ENCODE data around the gene PASD1.

Gene PASD1

GRCh38 chrX:151596282-151596681 is 32.8 kb downstream of the PASD1 start:
- H3K9ac ChIP-seq (ENCODE audit: low read depth, low read length, poor library complexity): no peak overlapping the region
- H4K91ac ChIP-seq (ENCODE audit: low read depth, low read length, poor library complexity): no peak overlapping the region
- H3K27me3 ChIP-seq (ENCODE audit: control insufficient read depth in 3 of 3, insufficient read depth in 3 of 3, low read depth in 1 of 3, low read length in 3 of 3): no peaks in the 10 kb centered on the region
- no peak overlapping the region for H3K4me2 ChIP-seq (ENCODE audit: insufficient read depth, low read length, poor library complexity, severe bottlenecking)
- H3K4me3 ChIP-seq (ENCODE audit: low read length in 2 of 2): no peak overlapping the region
- no peak for DNase-seq (ENCODE audit: low spot score)
- no CpG with 5 or more reads among the region's 1 CpG for WGBS, 2 donors (ENCODE audit: extremely low coverage in 2 of 2, insufficient read length in 2 of 2, insufficient replicate concordance in 1 of 2)
- no peak overlapping the region for H4K8ac ChIP-seq (ENCODE audit: low read depth, low read length)
- no peaks in the 10 kb centered on the region for H3K4me1 ChIP-seq (ENCODE audit: control insufficient read depth in 2 of 2, insufficient read depth in 1 of 2, low read depth in 1 of 2, low read length in 2 of 2)
- H2BK5ac ChIP-seq (ENCODE audit: low read length): no peak overlapping the region
- no peak overlapping the region for H3K27ac ChIP-seq (replicated peaks; ENCODE audit: low read length)
- no peak overlapping the region for H3K18ac ChIP-seq (ENCODE audit: low read length)
- no peak overlapping the region for H2BK120ac ChIP-seq (ENCODE audit: low read depth, low read length)
- no peak overlapping the region for H2BK15ac ChIP-seq (ENCODE audit: low read length)
- no peak overlapping the region for H3K4ac ChIP-seq (ENCODE audit: low read length)
- H3K23ac ChIP-seq (ENCODE audit: low read depth, low read length, poor library complexity): no peak overlapping the region
- no peaks in the 10 kb centered on the region for H3K9me3 ChIP-seq (replicated peaks in 1 of 2; ENCODE audit: control insufficient read depth in 2 of 2, insufficient read depth in 1 of 2, low read depth in 1 of 2, low read length in 2 of 2)
- H2BK12ac ChIP-seq (ENCODE audit: low read length): no peak overlapping the region
- no peak overlapping the region for H3K14ac ChIP-seq (ENCODE audit: low read length)
- no peak overlapping the region for H2AFZ ChIP-seq (ENCODE audit: low read length)
- no peaks in the 10 kb centered on the region for H3K36me3 ChIP-seq (replicated peaks in 1 of 2; ENCODE audit: control insufficient read depth in 2 of 2, insufficient read depth in 2 of 2, low read length in 2 of 2)
- H3K79me1 ChIP-seq (ENCODE audit: low read depth, low read length): no peaks in the 10 kb centered on the region
- H2AK5ac ChIP-seq (ENCODE audit: low read depth, low read length): no peak overlapping the region

GRCh38 chrX:151604931-151605330 is 41.5 kb downstream of the PASD1 start:
- no peak overlapping the region for H2BK120ac ChIP-seq (ENCODE audit: low read depth, low read length)
- no peak overlapping the region for H3K18ac ChIP-seq (ENCODE audit: low read length)
- no peak overlapping the region for H2BK15ac ChIP-seq (ENCODE audit: low read length)
- H2AK5ac ChIP-seq (ENCODE audit: low read depth, low read length): no peak overlapping the region
- H3K4me3 ChIP-seq (ENCODE audit: low read length in 2 of 2): no peak overlapping the region
- H3K79me1 ChIP-seq (ENCODE audit: low read depth, low read length): no peaks in the 10 kb centered on the region
- DNase-seq (ENCODE audit: low spot score): no peak
- no peak overlapping the region for H3K4me2 ChIP-seq (ENCODE audit: insufficient read depth, low read length, poor library complexity, severe bottlenecking)
- no peaks in the 10 kb centered on the region for H3K9me3 ChIP-seq (replicated peaks in 1 of 2; ENCODE audit: control insufficient read depth in 2 of 2, insufficient read depth in 1 of 2, low read depth in 1 of 2, low read length in 2 of 2)
- H2BK12ac ChIP-seq (ENCODE audit: low read length): no peak overlapping the region
- no peaks in the 10 kb centered on the region for H3K36me3 ChIP-seq (replicated peaks in 1 of 2; ENCODE audit: control insufficient read depth in 2 of 2, insufficient read depth in 2 of 2, low read length in 2 of 2)
- no peak overlapping the region for H2AFZ ChIP-seq (ENCODE audit: low read length)
- H4K91ac ChIP-seq (ENCODE audit: low read depth, low read length, poor library complexity): no peak overlapping the region
- no peak overlapping the region for H3K9ac ChIP-seq (ENCODE audit: low read depth, low read length, poor library complexity)
- no CpG with 5 or more reads among the region's 1 CpG for WGBS, 2 donors (ENCODE audit: extremely low coverage in 2 of 2, insufficient read length in 2 of 2, insufficient replicate concordance in 1 of 2)
- H3K4me1 ChIP-seq (ENCODE audit: control insufficient read depth in 2 of 2, insufficient read depth in 1 of 2, low read depth in 1 of 2, low read length in 2 of 2): no peaks in the 10 kb centered on the region
- no peak overlapping the region for H3K4ac ChIP-seq (ENCODE audit: low read length)
- H3K27ac ChIP-seq (replicated peaks; ENCODE audit: low read length): no peak overlapping the region
- no peak overlapping the region for H3K23ac ChIP-seq (ENCODE audit: low read depth, low read length, poor library complexity)
- no peak overlapping the region for H2BK5ac ChIP-seq (ENCODE audit: low read length)
- H4K8ac ChIP-seq (ENCODE audit: low read depth, low read length): no peak overlapping the region
- no peak overlapping the region for H3K14ac ChIP-seq (ENCODE audit: low read length)
- H3K27me3 ChIP-seq (ENCODE audit: control insufficient read depth in 3 of 3, insufficient read depth in 3 of 3, low read depth in 1 of 3, low read length in 3 of 3): peaks cover 0 to 10% (median 0%) of the 10 kb centered on the region in 3 experiments

DNA sequence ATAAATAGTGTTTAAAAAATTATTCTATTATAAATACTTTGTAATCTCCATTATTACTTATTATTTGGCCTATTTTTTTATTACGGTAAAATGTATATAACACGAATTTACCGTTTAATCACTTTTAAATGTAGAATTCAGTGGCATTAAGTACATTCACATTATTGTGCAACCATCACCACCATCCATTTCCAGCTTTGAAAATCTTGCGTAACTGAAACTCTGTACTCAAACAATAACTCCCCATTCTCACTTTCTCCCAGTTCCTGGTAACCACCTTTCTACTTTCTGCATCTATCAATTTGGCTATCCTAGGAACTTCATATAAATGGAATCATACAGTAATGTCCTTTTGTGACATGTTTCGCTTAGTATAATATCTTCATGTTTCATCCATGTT is 45.7 kb downstream of the PASD1 start:
- Histone ChIP-seq H2BK120ac (ENCODE audit: low read depth, low read length) (no peak overlapping the region), H3K4me1 (ENCODE audit: control insufficient read depth in 2 of 2, insufficient read depth in 1 of 2, low read depth in 1 of 2, low read length in 2 of 2) (no peaks in the 10 kb centered on the region), H3K14ac (ENCODE audit: low read length) (no peak overlapping the region), H3K18ac (ENCODE audit: low read length) (no peak overlapping the region), H2BK15ac (ENCODE audit: low read length) (no peak overlapping the region), H3K27ac (replicated peaks; ENCODE audit: low read length) (no peak overlapping the region), H2BK12ac (ENCODE audit: low read length) (no peak overlapping the region), H4K8ac (ENCODE audit: low read depth, low read length) (no peak overlapping the region), H2AK5ac (ENCODE audit: low read depth, low read length) (no peak overlapping the region), H3K23ac (ENCODE audit: low read depth, low read length, poor library complexity) (no peak overlapping the region), H3K4me2 (ENCODE audit: insufficient read depth, low read length, poor library complexity, severe bottlenecking) (no peak overlapping the region), H3K4me3 (ENCODE audit: low read length in 2 of 2) (no peak overlapping the region), H2BK5ac (ENCODE audit: low read length) (no peak overlapping the region), H3K9me3 (replicated peaks in 1 of 2; ENCODE audit: control insufficient read depth in 2 of 2, insufficient read depth in 1 of 2, low read depth in 1 of 2, low read length in 2 of 2) (no peaks in the 10 kb centered on the region), H3K27me3 (ENCODE audit: control insufficient read depth in 3 of 3, insufficient read depth in 3 of 3, low read depth in 1 of 3, low read length in 3 of 3) (peaks cover 0 to 10% (median 0%) of the 10 kb centered on the region in 3 experiments), H3K9ac (ENCODE audit: low read depth, low read length, poor library complexity) (no peak overlapping the region), H2AFZ (ENCODE audit: low read length) (no peak overlapping the region), H3K36me3 (replicated peaks in 1 of 2; ENCODE audit: control insufficient read depth in 2 of 2, insufficient read depth in 2 of 2, low read length in 2 of 2) (no peaks in the 10 kb centered on the region), H3K4ac (ENCODE audit: low read length) (no peak overlapping the region), H4K91ac (ENCODE audit: low read depth, low read length, poor library complexity) (no peak overlapping the region), H3K79me1 (ENCODE audit: low read depth, low read length) (no peaks in the 10 kb centered on the region)
- no CpG with 5 or more reads among the region's 5 CpGs for WGBS, 2 donors (ENCODE audit: extremely low coverage in 2 of 2, insufficient read length in 2 of 2, insufficient replicate concordance in 1 of 2)
- no peak for DNase-seq (ENCODE audit: low spot score)

DNA sequence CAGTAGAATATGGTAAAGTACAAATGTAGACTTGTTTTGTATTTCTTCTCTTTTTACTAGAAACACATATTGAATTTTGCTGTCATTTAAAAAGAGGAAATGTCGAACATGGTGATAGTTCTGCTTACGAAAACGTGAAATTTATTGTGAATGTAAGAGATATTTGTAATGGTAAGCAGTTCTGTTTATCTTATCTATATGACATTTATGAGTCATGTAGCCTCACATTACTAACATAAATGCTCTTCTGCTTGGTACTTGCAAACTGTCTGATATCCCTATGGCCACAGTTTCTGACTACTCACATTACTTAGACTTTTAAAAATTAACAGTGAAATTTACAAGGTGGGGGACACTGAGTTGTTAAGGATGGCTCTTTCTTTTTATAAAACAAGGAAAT is 57.9 kb downstream of the PASD1 start:
- Histone ChIP-seq H3K36me3 (replicated peaks in 1 of 2; ENCODE audit: control insufficient read depth in 2 of 2, insufficient read depth in 2 of 2, low read length in 2 of 2) (no peaks in the 10 kb centered on the region), H2BK120ac (ENCODE audit: low read depth, low read length) (no peak overlapping the region), H3K9ac (ENCODE audit: low read depth, low read length, poor library complexity) (no peak overlapping the region), H3K9me3 (replicated peaks in 1 of 2; ENCODE audit: control insufficient read depth in 2 of 2, insufficient read depth in 1 of 2, low read depth in 1 of 2, low read length in 2 of 2) (no peaks in the 10 kb centered on the region), H2AFZ (ENCODE audit: low read length) (no peak overlapping the region), H2BK12ac (ENCODE audit: low read length) (no peak overlapping the region), H2AK5ac (ENCODE audit: low read depth, low read length) (no peak overlapping the region), H3K79me1 (ENCODE audit: low read depth, low read length) (no peaks in the 10 kb centered on the region), H2BK15ac (ENCODE audit: low read length) (no peak overlapping the region), H3K4me1 (ENCODE audit: control insufficient read depth in 2 of 2, insufficient read depth in 1 of 2, low read depth in 1 of 2, low read length in 2 of 2) (no peaks in the 10 kb centered on the region), H3K27ac (replicated peaks; ENCODE audit: low read length) (no peak overlapping the region), H3K18ac (ENCODE audit: low read length) (no peak overlapping the region), H3K14ac (ENCODE audit: low read length) (no peak overlapping the region), H3K4ac (ENCODE audit: low read length) (no peak overlapping the region), H2BK5ac (ENCODE audit: low read length) (no peak overlapping the region), H3K23ac (ENCODE audit: low read depth, low read length, poor library complexity) (no peak overlapping the region), H3K4me3 (ENCODE audit: low read length in 2 of 2) (no peak overlapping the region), H3K4me2 (ENCODE audit: insufficient read depth, low read length, poor library complexity, severe bottlenecking) (no peak overlapping the region), H3K27me3 (ENCODE audit: control insufficient read depth in 3 of 3, insufficient read depth in 3 of 3, low read depth in 1 of 3, low read length in 3 of 3) (peaks cover 0 to 12% (median 0%) of the 10 kb centered on the region in 3 experiments), H4K8ac (ENCODE audit: low read depth, low read length) (no peak overlapping the region), H4K91ac (ENCODE audit: low read depth, low read length, poor library complexity) (no peak overlapping the region)
- no peak for DNase-seq (ENCODE audit: low spot score)
- 100% methylated on average over 1 of the region's 3 CpGs; no CpG with 5 or more reads in 1 of the 2 donors for WGBS, 2 donors (ENCODE audit: extremely low coverage in 2 of 2, insufficient read length in 2 of 2, insufficient replicate concordance in 1 of 2)
